Measurements from ENCODE around the gene PDK4. TPM values are rescaled to one million over a fixed set of nuclear protein-coding genes. Genes with fewer than 3 reads are reported as not detected.

Gene PDK4
- total and polyA plus RNA-seq, 11 donors = 45.6 to 4,362 (median 173) TPM

DNA sequence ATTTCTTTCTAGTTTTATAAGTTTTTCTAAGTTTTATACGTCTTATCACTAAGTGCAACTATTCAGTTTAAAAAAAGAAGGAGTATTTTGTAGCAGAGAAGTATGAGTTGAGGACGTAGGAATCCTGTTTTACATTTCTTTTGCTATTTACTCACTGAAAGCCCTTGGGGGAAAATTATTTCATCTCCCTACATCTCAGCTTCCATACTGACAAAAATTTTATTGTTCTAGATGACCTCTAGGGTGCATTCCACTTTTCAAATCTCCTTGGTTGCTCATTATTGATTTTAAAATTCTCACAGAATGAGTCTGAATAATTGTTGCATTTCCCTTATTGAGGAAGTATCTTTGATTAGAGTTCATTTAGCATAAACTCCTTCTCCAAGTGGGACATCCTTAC is 14.9 kb upstream of the PDK4 start:
- intact Hi-C loops (cut with DNase I) = loop anchor here in 2 of 10 donors (2.0 to 10.0 kb wide), 2 partner anchors 16 to 74 kb away; no protein-coding TSS in a partner anchor
- DNase-seq = no peak
- H3K27me3 ChIP-seq = no peaks in the 10 kb centered on the region
- H3K4me1 ChIP-seq = peaks cover 17 to 56% (median 39%) of the 10 kb centered on the region in 12 donors
- WGBS, 4 donors = 84 to 91% (median 87%) methylated on average over 2 of the region's 2 CpGs
- peak overlapping the region in 1 of 12 donors; percentile 32 for H3K4me3 ChIP-seq
- peak overlapping the region in 5 of 12 donors; percentile 8 to 95 (median 78) for H3K27ac ChIP-seq
- H3K36me3 ChIP-seq = no peaks in the 10 kb centered on the region
- ATAC-seq = no peak
- no peak for TF ChIP-seq POLR2A (IDR thresholded peaks at IDR 0.05)
- TF ChIP-seq, protein P1, sequence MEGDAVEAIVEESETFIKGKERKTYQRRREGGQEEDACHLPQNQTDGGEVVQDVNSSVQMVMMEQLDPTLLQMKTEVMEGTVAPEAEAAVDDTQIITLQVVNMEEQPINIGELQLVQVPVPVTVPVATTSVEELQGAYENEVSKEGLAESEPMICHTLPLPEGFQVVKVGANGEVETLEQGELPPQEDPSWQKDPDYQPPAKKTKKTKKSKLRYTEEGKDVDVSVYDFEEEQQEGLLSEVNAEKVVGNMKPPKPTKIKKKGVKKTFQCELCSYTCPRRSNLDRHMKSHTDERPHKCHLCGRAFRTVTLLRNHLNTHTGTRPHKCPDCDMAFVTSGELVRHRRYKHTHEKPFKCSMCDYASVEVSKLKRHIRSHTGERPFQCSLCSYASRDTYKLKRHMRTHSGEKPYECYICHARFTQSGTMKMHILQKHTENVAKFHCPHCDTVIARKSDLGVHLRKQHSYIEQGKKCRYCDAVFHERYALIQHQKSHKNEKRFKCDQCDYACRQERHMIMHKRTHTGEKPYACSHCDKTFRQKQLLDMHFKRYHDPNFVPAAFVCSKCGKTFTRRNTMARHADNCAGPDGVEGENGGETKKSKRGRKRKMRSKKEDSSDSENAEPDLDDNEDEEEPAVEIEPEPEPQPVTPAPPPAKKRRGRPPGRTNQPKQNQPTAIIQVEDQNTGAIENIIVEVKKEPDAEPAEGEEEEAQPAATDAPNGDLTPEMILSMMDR (IDR thresholded peaks at IDR 0.05) = no peak
- peaks cover 0 to 22% (median 8%) of the 10 kb centered on the region in 12 donors for H3K9me3 ChIP-seq

DNA sequence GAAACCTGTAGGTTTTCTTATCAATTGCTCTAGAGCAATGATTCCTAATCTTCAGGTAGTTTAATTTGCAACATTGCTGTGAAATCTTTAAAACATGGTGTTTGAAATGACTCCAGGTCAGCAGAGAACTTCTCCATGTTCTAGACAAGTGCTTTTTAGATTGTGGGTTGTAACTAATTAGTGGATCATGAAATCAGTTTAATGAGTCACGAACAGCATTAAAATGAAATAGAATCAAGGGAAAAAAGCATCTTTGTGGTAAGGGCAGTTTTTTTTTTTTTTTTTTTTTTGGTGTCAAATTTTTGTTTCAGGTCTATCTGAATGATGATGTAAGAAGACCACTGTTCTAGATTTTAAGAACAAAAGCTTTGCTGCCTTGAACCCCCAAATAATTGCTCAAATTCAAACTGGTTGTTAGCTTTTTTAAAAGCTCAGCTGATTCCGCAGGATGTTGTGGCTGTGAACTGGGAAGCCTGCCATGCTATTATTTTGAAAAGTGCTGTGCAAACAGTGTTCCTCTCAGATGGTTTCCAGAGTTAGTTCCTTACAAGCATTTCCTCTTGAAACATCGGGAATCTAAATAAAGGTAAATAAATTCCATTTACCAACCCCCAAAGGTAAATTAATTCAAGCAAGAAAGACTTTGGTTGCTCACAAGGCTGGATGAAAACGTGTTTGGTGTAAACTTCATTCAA is 13.1 kb upstream of the PDK4 start:
- DNase-seq (peak in 4 of 5 donors; percentile 42 to 62 (median 50)), ATAC-seq (peak in 3 of 4 donors; percentile 48 to 75 (median 58))
- intact Hi-C loops (cut with DNase I) = loop anchor here in 4 of 10 donors (1.0 to 10.0 kb wide), 6 partner anchors 13 to 175 kb away; partner anchors contain the start of genes PDK4 (in 2 of the 4) and PON2 (in 1 of the 4)
- no peaks in the 10 kb centered on the region for H3K27me3 ChIP-seq
- peak overlapping the region in 10 of 12 donors; percentile 19 to 50 (median 30) for H3K4me3 ChIP-seq
- peak overlapping the region; percentile 76 to 95 (median 90) for H3K27ac ChIP-seq
- peaks cover 0 to 9% (median 3%) of the 10 kb centered on the region in 12 donors for H3K9me3 ChIP-seq
- WGBS, 4 donors = 4 to 12% (median 9%) methylated on average over 4 of the region's 4 CpGs
- peaks cover 17 to 67% (median 39%) of the 10 kb centered on the region in 12 donors for H3K4me1 ChIP-seq
- no peaks in the 10 kb centered on the region for H3K36me3 ChIP-seq
- no peak for TF ChIP-seq POLR2A (IDR thresholded peaks at IDR 0.05)
- TF ChIP-seq, protein P1 (IDR thresholded peaks at IDR 0.05) = no peak

DNA sequence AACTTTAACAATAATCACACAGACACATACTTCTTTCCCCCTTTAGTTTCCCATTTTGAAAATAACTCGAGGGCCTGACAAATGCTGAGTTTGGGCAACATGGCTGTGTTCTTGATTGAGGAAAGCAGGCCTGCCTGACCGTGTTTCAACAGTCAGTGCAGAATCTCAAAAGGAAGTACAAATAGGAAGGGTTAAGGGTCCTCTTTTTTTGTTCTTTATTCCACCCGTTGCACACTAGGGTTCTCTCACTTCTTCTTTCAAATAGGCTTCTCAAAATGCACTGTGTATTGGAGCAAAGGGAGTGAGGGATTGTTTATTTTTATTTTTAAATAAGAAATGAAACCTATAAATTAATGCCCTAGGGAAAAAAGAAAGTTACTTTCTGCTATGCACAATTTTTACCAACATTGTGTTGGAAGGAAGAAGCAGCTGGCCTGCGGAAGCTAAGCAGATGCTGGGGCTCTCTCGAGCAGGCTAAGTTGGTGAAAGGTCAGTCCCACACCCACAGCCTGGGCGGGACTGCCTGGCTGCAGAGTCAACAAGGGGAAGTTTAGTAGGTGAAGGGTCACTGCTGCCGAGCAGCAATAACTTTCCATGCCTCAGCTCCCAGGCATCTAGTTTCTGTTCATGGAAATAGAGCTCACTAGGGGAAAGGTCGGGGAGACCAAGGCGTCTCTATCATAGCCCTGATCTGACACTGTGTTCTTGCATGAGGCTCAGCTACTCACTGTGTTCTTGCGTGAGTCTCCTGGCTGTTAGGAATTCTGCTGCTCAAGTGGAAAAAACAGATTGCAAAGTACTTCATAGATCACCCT is 12.2 kb upstream of the PDK4 start:
- H3K27ac ChIP-seq = peak overlapping the region; percentile 76 to 95 (median 90)
- TF ChIP-seq, protein P1 (IDR thresholded peaks at IDR 0.05) = no peak
- TF ChIP-seq POLR2A (IDR thresholded peaks at IDR 0.05) = peak in 1 of 2 donors; percentile 38
- no peaks in the 10 kb centered on the region for H3K27me3 ChIP-seq
- H3K4me3 ChIP-seq = peak overlapping the region in 10 of 12 donors; percentile 19 to 50 (median 30)
- H3K36me3 ChIP-seq = no peaks in the 10 kb centered on the region
- ATAC-seq = peak; percentile 97 to 100 (median 98)
- intact Hi-C loops (cut with DNase I) = loop anchor here in 4 of 10 donors (1.0 to 10.0 kb wide), 8 partner anchors 12 to 174 kb away; partner anchors contain the start of genes PDK4 (in 3 of the 4) and PON2 (in 1 of the 4)
- WGBS, 4 donors = 3 to 6% (median 5%) methylated on average over 10 of the region's 10 CpGs
- H3K4me1 ChIP-seq = peaks cover 17 to 76% (median 39%) of the 10 kb centered on the region in 12 donors
- peak; percentile 91 to 97 (median 93) for DNase-seq
- H3K9me3 ChIP-seq = peaks cover 0 to under 1% (median 0%) of the 10 kb centered on the region in 12 donors

Measured in heart left ventricle (tissue), 16 donors.